Mesendoderm (in vitro differentiated cells): ENCODE results near the gene TRIM69.
A peak's percentile ranks its signal among the peaks of the same experiment; 100 is the strongest.
"Not testable (repeated sequence)": the region's sequence is repeated elsewhere in the genome, so short reads cannot be mapped to it uniquely, and the experiment has no call there.

ENCODE experiments used
- DNase-seq: peaks from one replicate; pipeline ENCODE4 v3.0.0; 2013
- H2AK5ac ChIP-seq: 2 replicates; pipeline ENCODE4 v1.6.1; 2013; ENCODE audit warnings: low read length, inconsistent platforms
- H2BK120ac ChIP-seq: 2 replicates; pipeline ENCODE4 v1.6.1; 2013; ENCODE audit warnings: low read depth, mild to moderate bottlenecking, low read length, moderate library complexity, mixed read lengths
- H2BK15ac ChIP-seq: replicated peaks from 2 replicates; pipeline ENCODE4 v1.6.1; 2013; ENCODE audit warnings: low read depth, mild to moderate bottlenecking, moderate library complexity
- H2BK5ac ChIP-seq: 2 replicates; pipeline ENCODE4 v1.6.1; 2013; ENCODE audit warnings: low read length, inconsistent platforms
- H3K18ac ChIP-seq: 2 replicates; pipeline ENCODE4 v1.6.1; 2013; ENCODE audit warnings: mild to moderate bottlenecking, low read length, mixed read lengths
- H3K23ac ChIP-seq: one replicate; pipeline ENCODE4 v1.6.1; 2013; ENCODE audit warnings: low read length
- H3K27ac ChIP-seq: 2 replicates; pipeline ENCODE4 v1.5.1; 2013; ENCODE audit warnings: low read depth, mild to moderate bottlenecking, inconsistent platforms, low read length, moderate library complexity
- H3K27me3 ChIP-seq: 2 replicates; pipeline ENCODE4 v1.6.1; 2013; ENCODE audit warnings: low read length, control low read depth, mild to moderate bottlenecking, inconsistent platforms; ENCODE audit not compliant: insufficient read depth, poor library complexity
- H3K36me3 ChIP-seq: 2 replicates; pipeline ENCODE4 v1.6.1; 2013; ENCODE audit warnings: low read length, inconsistent platforms; ENCODE audit not compliant: control insufficient read depth, insufficient read depth
- H3K4ac ChIP-seq: one replicate; pipeline ENCODE4 v1.6.1; 2013; ENCODE audit warnings: low read depth, mild to moderate bottlenecking, low read length, moderate library complexity
- H3K4me1 ChIP-seq: 2 replicates; pipeline ENCODE4 v1.6.1; 2013; ENCODE audit warnings: low read depth, low read length, inconsistent platforms; ENCODE audit not compliant: control insufficient read depth
- H3K4me2 ChIP-seq: 2 replicates; pipeline ENCODE4 v1.6.1; 2013; ENCODE audit warnings: low read length
- H3K4me3 ChIP-seq: 2 replicates; pipeline ENCODE4 v1.5.1; 2013; ENCODE audit warnings: mild to moderate bottlenecking, low read length
- H3K56ac ChIP-seq: one replicate; pipeline ENCODE4 v1.6.1; 2013; ENCODE audit warnings: low read length
- H3K79me1 ChIP-seq: 2 replicates; pipeline ENCODE4 v1.6.1; 2013; ENCODE audit warnings: low read length, inconsistent platforms
- H3K79me2 ChIP-seq: 2 replicates; pipeline ENCODE4 v1.6.1; 2013; ENCODE audit warnings: mild to moderate bottlenecking, low read length; ENCODE audit not compliant: control insufficient read depth, insufficient read depth
- H3K9ac ChIP-seq: 2 replicates; pipeline ENCODE4 v1.6.1; 2013; ENCODE audit warnings: low read length, inconsistent platforms
- H4K5ac ChIP-seq: one replicate; pipeline ENCODE4 v1.6.1; 2013; ENCODE audit warnings: low read length
- H4K8ac ChIP-seq: one replicate; pipeline ENCODE4 v1.6.1; 2013; ENCODE audit warnings: low read depth, mild to moderate bottlenecking, control low read depth, low read length, moderate library complexity
- WGBS: extraction: QIAGEN DNeasy Blood & Tissue Kit; methylation state at CpG from one replicate; pipeline ENCODE4 v1.1.7; 2013; ENCODE audit warnings: low lambda C conversion rate, missing lambda C conversion rate; ENCODE audit not compliant: insufficient coverage; ENCODE audit errors: extremely low coverage; 5-methylcytosine and 5-hydroxymethylcytosine counted together

TRIM69 gene

GRCh38 chr15:44726136-44726535, 10.2 kb upstream of the TRIM69 start:
- Histone ChIP-seq H2BK5ac (no peak overlapping the region), H3K79me1 (no peaks in the 10 kb centered on the region), H4K8ac (no peak overlapping the region), H2AK5ac (no peak overlapping the region), H3K36me3 (no peaks in the 10 kb centered on the region), H3K56ac (peak overlapping the region; percentile 65), H3K18ac (no peak overlapping the region), H3K79me2 (no peaks in the 10 kb centered on the region), H3K4me2 (no peak overlapping the region), H2BK120ac (no peak overlapping the region), H3K4me1 (peaks cover 6% of the 10 kb centered on the region), H3K4me3 (no peak overlapping the region), H4K5ac (no peak overlapping the region), H2BK15ac (no peak overlapping the region), H3K27me3 (no peaks in the 10 kb centered on the region), H3K23ac (no peak overlapping the region), H3K4ac (peak overlapping the region; percentile 59), H3K27ac (peak overlapping the region; percentile 36), H3K9ac (no peak overlapping the region)
- no CpG with 5 or more reads among the region's 7 CpGs for WGBS
- DNase-seq, result no peak

- Histone ChIP-seq H3K4me3 (no peak overlapping the region), H3K4ac (peak overlapping the region; percentile 59), H3K4me1 (peaks cover 6% of the 10 kb centered on the region), H2BK5ac (no peak overlapping the region), H2BK15ac (peak overlapping the region; percentile 47), H3K18ac (no peak overlapping the region), H3K4me2 (no peak overlapping the region), H3K23ac (no peak overlapping the region), H3K56ac (peak overlapping the region; percentile 65), H2AK5ac (no peak overlapping the region), H3K36me3 (no peaks in the 10 kb centered on the region), H4K8ac (no peak overlapping the region), H3K79me2 (no peaks in the 10 kb centered on the region), H3K27ac (peak overlapping the region; percentile 36), H3K27me3 (no peaks in the 10 kb centered on the region), H2BK120ac (no peak overlapping the region), H3K79me1 (no peaks in the 10 kb centered on the region), H3K9ac (no peak overlapping the region), H4K5ac (no peak overlapping the region)
- no CpG with 5 or more reads among the region's 5 CpGs for WGBS
- peak; percentile 89 for DNase-seq
Measured at GRCh38 chr15:44726568-44727484, 9.5 kb upstream of the TRIM69 start.

- WGBS, result no CpG with 5 or more reads among the region's 6 CpGs
- no peaks in the 10 kb centered on the region for H3K27me3 ChIP-seq
- no peaks in the 10 kb centered on the region for H3K79me2 ChIP-seq
- H3K4me1 ChIP-seq, result peaks cover 6% of the 10 kb centered on the region
- H2BK15ac ChIP-seq, result no peak overlapping the region
- H2BK5ac ChIP-seq, result no peak overlapping the region
- H3K9ac ChIP-seq, result no peak overlapping the region
- H3K27ac ChIP-seq, result no peak overlapping the region
- no peak overlapping the region for H4K5ac ChIP-seq
- H3K4me3 ChIP-seq, result no peak overlapping the region
- no peak overlapping the region for H4K8ac ChIP-seq
- H3K4me2 ChIP-seq, result no peak overlapping the region
- H2BK120ac ChIP-seq, result no peak overlapping the region
- H3K4ac ChIP-seq, result no peak overlapping the region
- H3K18ac ChIP-seq, result no peak overlapping the region
- DNase-seq, result no peak
- H3K79me1 ChIP-seq, result no peaks in the 10 kb centered on the region
- H2AK5ac ChIP-seq, result no peak overlapping the region
- no peaks in the 10 kb centered on the region for H3K36me3 ChIP-seq
- no peak overlapping the region for H3K56ac ChIP-seq
- H3K23ac ChIP-seq, result no peak overlapping the region
Measured at GRCh38 chr15:44727485-44728231, 8.7 kb upstream of the TRIM69 start.

- H2BK15ac ChIP-seq, H2BK120ac ChIP-seq, H3K18ac ChIP-seq, H3K79me1 ChIP-seq, H3K23ac ChIP-seq, H3K4ac ChIP-seq, H3K79me2 ChIP-seq, H4K8ac ChIP-seq, H4K5ac ChIP-seq, H3K4me1 ChIP-seq, DNase-seq, H3K27me3 ChIP-seq, H3K36me3 ChIP-seq, H2AK5ac ChIP-seq, H3K4me3 ChIP-seq, H2BK5ac ChIP-seq: not testable (repeated sequence)
- Histone ChIP-seq H3K27ac (peak overlapping the region; percentile 69), H3K56ac (peak overlapping the region; percentile 89), H3K4me2 (peak overlapping the region; percentile 41), H3K9ac (peak overlapping the region; percentile 59)
- no CpG with 5 or more reads among the region's 5 CpGs for WGBS
Measured at GRCh38 chr15:44728232-44728575, 8.1 kb upstream of the TRIM69 start.

GRCh38 chr15:44728576-44729407, 7.5 kb upstream of the TRIM69 start:
- H3K4me3 ChIP-seq, result peak overlapping the region; percentile 67
- H3K79me2 ChIP-seq, result no peaks in the 10 kb centered on the region
- peak; percentile 99 for DNase-seq
- H2BK120ac ChIP-seq, result no peak overlapping the region
- no peak overlapping the region for H4K8ac ChIP-seq
- no peaks in the 10 kb centered on the region for H3K79me1 ChIP-seq
- no peak overlapping the region for H3K23ac ChIP-seq
- no peak overlapping the region for H2AK5ac ChIP-seq
- H3K4ac ChIP-seq, result no peak overlapping the region
- peak overlapping the region; percentile 82 for H3K9ac ChIP-seq
- H3K36me3 ChIP-seq, result no peaks in the 10 kb centered on the region
- H2BK15ac ChIP-seq, result no peak overlapping the region
- peak overlapping the region; percentile 25 for H2BK5ac ChIP-seq
- peak overlapping the region; percentile 89 for H3K56ac ChIP-seq
- peak overlapping the region; percentile 69 for H3K27ac ChIP-seq
- H4K5ac ChIP-seq, result no peak overlapping the region
- peak overlapping the region; percentile 3 for H3K18ac ChIP-seq
- WGBS, result no CpG with 5 or more reads among the region's 36 CpGs
- no peaks in the 10 kb centered on the region for H3K27me3 ChIP-seq
- peaks cover 6% of the 10 kb centered on the region for H3K4me1 ChIP-seq
- H3K4me2 ChIP-seq, result peak overlapping the region; percentile 41
